ENCODE results near the gene SLBP.

GRCh38 chr4:1749370-1749769 is 37.3 kb upstream of the SLBP start:
- TF ChIP-seq, protein P1, sequence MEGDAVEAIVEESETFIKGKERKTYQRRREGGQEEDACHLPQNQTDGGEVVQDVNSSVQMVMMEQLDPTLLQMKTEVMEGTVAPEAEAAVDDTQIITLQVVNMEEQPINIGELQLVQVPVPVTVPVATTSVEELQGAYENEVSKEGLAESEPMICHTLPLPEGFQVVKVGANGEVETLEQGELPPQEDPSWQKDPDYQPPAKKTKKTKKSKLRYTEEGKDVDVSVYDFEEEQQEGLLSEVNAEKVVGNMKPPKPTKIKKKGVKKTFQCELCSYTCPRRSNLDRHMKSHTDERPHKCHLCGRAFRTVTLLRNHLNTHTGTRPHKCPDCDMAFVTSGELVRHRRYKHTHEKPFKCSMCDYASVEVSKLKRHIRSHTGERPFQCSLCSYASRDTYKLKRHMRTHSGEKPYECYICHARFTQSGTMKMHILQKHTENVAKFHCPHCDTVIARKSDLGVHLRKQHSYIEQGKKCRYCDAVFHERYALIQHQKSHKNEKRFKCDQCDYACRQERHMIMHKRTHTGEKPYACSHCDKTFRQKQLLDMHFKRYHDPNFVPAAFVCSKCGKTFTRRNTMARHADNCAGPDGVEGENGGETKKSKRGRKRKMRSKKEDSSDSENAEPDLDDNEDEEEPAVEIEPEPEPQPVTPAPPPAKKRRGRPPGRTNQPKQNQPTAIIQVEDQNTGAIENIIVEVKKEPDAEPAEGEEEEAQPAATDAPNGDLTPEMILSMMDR (IDR thresholded peaks at IDR 0.05), result no peak
- TF ChIP-seq POLR2AphosphoS5 (IDR thresholded peaks at IDR 0.05; ENCODE audit: low read depth, low read length) (no peak), REST (IDR thresholded peaks at IDR 0.05; ENCODE audit: insufficient read depth in 1 of 2, low read depth in 2 of 2, low read length in 1 of 2) (no peak), SIN3A (IDR thresholded peaks at IDR 0.05; ENCODE audit: borderline replicate concordance, insufficient read depth, low read depth, low read length) (no peak)
